Stimulated activated memory B cell treated with anti-CD40 and anti-IgM and Interleukin-4, amounts not matched to agents 10 μg/mL and 1 μg/mL and 100 μg/mL, for 72 hours (primary cell): ENCODE data around the gene MAP2K5.
A peak's percentile ranks its signal among the peaks of the same experiment; 100 is the strongest.

ENCODE experiments used
- ATAC-seq: fragments of 150-1000 bp; cut with Tn5 transposase; 2 replicates; pipeline ENCODE4 v1.10.0; 2021
- H3K27ac Mint-ChIP-seq: one replicate; pipeline ENCODE4 v1.8.0; 2022; ENCODE audit warnings: mild to moderate bottlenecking, mixed read lengths
- H3K27me3 Mint-ChIP-seq: one replicate; pipeline ENCODE4 v1.8.0; 2022; ENCODE audit warnings: mixed read lengths
- H3K36me3 Mint-ChIP-seq: one replicate; pipeline ENCODE4 v1.8.0; 2022; ENCODE audit warnings: mixed read lengths
- H3K4me1 Mint-ChIP-seq: one replicate; pipeline ENCODE4 v1.8.0; 2022; ENCODE audit warnings: mixed read lengths
- H3K4me3 Mint-ChIP-seq: one replicate; pipeline ENCODE4 v1.8.0; 2022; ENCODE audit warnings: mild to moderate bottlenecking, moderate library complexity, mixed read lengths
- H3K9me3 Mint-ChIP-seq: one replicate; pipeline ENCODE4 v1.8.0; 2022; ENCODE audit warnings: mixed read lengths

MAP2K5 gene

DNA sequence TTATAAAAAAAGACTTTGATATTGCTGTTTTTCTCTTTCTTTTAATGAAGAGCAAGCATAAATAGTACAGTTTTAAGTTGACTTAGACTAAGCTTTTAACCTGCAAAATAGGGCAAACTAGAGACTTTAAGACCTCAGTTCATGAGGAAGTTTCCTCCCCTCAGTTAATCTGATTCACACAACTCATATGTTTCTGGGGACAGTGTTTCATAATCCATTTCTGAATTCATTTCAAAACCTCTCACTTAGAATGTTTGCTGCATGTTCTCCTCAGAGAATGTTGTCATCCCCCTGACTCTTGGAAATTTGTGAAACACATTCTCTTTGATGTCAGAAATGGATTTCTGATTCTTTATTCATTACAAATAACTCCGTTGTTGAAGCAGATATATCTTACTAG is 203.5 kb downstream of the MAP2K5 start:
- Mint-ChIP-seq H3K4me1 (peaks cover 6% of the 10 kb centered on the region), H3K27me3 (no peaks in the 10 kb centered on the region), H3K4me3 (no peak overlapping the region), H3K27ac (no peak overlapping the region), H3K9me3 (no peaks in the 10 kb centered on the region), H3K36me3 (peaks cover 17% of the 10 kb centered on the region)
- no peak for ATAC-seq

DNA sequence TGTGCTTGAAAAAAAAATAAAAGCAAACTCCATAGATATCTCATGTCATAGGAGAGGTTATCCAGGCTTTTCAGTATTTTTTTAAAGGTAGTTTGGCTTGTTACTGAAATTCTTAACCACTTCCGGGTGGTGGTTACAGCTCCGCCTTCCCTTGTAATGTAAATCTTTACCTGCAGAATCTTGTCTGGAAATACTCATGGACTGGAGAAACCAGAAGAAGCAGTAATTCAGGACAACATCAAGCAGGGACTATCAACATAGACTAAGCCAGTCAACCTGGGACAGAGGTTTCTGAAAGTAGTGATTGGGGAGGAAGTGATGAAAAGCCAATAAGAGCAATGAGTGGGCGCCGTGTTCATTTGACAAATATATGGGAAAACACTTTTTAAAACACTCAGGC is 203.9 kb downstream of the MAP2K5 start:
- Mint-ChIP-seq H3K27ac (no peak overlapping the region), H3K4me3 (no peak overlapping the region), H3K4me1 (peaks cover 2% of the 10 kb centered on the region)

DNA sequence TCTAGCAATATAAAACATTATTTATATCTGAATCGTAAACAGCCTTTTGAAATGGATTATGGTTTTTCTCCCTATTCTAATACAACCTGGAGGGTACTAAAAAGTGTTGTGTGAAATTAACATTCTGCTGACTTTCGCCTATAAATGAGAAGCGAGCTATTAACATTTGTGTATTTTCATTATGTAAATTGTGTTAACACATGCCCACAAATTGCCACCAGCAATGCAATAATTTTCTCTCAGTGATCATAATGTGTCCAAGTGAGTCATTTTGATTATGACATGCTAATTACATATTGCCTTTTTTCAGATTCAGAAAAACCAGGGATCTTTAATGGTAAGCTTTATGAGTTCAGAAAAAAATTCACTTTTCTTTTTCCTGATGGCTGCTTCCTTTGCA is 205.4 kb downstream of the MAP2K5 start:
- no peaks in the 10 kb centered on the region for H3K27me3 Mint-ChIP-seq
- H3K9me3 Mint-ChIP-seq, result no peaks in the 10 kb centered on the region
- H3K4me3 Mint-ChIP-seq, result no peak overlapping the region
- no peaks in the 10 kb centered on the region for H3K4me1 Mint-ChIP-seq
- peaks cover 12% of the 10 kb centered on the region for H3K36me3 Mint-ChIP-seq
- no peak for ATAC-seq
- no peak overlapping the region for H3K27ac Mint-ChIP-seq

More for the DNA sequence above, 203.9 kb downstream of the MAP2K5 start:
- ATAC-seq, result no peak
- Mint-ChIP-seq H3K9me3 (no peaks in the 10 kb centered on the region), H3K36me3 (peaks cover 14% of the 10 kb centered on the region), H3K27me3 (no peaks in the 10 kb centered on the region)

DNA sequence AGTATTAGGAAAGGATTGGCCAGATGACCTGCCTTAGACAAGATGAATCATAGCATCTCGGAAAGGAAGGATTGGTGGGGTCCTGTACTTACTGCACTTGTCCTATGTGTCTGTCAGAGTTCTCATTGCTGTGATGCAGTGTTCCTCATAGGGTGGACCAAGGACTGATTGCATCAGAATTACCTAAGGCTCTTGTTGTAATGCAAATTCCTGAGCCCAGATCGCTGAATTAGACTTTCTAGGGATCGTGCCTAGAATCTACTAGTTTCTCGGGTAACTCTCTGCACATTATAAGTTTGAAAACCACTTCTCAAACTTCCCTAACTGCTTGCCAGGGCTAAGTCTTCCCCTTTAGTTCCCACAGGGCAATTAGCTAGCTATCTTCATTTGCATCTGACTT is 207.9 kb downstream of the MAP2K5 start:
- no peaks in the 10 kb centered on the region for H3K27me3 Mint-ChIP-seq
- H3K36me3 Mint-ChIP-seq, result peaks cover 35% of the 10 kb centered on the region
- H3K27ac Mint-ChIP-seq, result no peak overlapping the region
- H3K4me3 Mint-ChIP-seq, result no peak overlapping the region
- no peak for ATAC-seq
- no peaks in the 10 kb centered on the region for H3K4me1 Mint-ChIP-seq
- no peaks in the 10 kb centered on the region for H3K9me3 Mint-ChIP-seq

DNA sequence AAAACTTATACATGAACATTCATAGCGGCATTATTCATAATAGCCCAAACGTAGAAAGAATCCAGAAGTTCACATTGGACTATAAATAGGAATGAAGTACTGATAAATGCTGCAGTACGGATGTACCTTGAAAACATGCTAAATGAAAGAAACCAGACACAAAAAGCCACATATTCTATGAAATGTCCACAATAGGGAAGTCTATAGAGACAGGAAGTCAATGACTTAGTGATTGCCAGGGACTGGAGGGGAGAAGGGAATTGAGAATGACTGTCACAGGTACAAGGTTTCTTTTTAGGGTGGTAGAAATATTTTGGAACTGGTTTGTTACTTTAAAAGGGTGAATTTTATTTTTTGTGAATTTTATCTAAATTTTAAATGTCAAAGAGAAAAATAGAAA is 211.4 kb downstream of the MAP2K5 start:
- no peak for ATAC-seq
- Mint-ChIP-seq H3K27ac (no peak overlapping the region), H3K9me3 (no peaks in the 10 kb centered on the region), H3K4me1 (peaks cover 17% of the 10 kb centered on the region), H3K27me3 (no peaks in the 10 kb centered on the region), H3K4me3 (no peak overlapping the region), H3K36me3 (peaks cover 34% of the 10 kb centered on the region)

DNA sequence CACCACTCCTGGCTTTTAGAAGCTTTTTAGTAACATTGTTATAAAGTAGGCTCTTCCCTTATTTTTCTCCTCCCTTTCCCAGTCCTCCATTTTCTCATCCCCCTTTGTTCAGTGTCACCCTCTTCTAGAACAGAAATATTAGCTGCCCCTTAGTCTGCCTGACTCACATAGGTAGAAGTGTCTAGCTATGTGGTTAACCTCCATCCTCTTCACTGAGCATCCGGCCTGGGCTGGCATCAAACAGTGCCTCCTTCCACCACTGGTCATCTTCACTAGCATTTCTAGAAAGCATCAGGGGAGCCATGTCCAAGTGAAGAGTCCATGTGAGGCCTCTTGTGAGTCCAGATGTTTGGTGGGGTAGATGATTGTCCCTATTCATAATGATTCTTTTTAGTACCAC is 212.8 kb downstream of the MAP2K5 start:
- Mint-ChIP-seq H3K4me3 (no peak overlapping the region), H3K9me3 (no peaks in the 10 kb centered on the region), H3K27me3 (no peaks in the 10 kb centered on the region), H3K36me3 (peaks cover 34% of the 10 kb centered on the region), H3K27ac (no peak overlapping the region), H3K4me1 (peaks cover 18% of the 10 kb centered on the region)
- no peak for ATAC-seq

DNA sequence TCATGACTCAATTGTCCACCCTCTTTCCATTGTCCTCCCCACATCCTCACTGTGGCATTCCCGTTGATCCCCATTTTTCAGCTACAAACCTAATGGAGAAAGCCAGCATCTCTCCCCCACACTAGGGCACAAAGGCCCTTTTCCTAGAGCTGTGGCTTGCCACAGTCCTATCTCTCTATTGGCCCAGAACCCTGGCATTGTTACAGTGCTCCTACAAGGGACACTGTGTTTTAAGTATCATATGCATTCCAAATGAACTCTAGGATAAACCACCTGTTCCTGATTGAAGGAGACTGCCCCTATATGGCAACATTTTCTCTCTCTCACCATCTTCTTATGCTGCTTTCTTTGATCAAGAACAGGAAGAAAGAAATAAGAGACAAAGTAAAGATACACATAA is 213.4 kb downstream of the MAP2K5 start:
- H3K4me1 Mint-ChIP-seq, result peaks cover 19% of the 10 kb centered on the region
- no peak overlapping the region for H3K27ac Mint-ChIP-seq

DNA sequence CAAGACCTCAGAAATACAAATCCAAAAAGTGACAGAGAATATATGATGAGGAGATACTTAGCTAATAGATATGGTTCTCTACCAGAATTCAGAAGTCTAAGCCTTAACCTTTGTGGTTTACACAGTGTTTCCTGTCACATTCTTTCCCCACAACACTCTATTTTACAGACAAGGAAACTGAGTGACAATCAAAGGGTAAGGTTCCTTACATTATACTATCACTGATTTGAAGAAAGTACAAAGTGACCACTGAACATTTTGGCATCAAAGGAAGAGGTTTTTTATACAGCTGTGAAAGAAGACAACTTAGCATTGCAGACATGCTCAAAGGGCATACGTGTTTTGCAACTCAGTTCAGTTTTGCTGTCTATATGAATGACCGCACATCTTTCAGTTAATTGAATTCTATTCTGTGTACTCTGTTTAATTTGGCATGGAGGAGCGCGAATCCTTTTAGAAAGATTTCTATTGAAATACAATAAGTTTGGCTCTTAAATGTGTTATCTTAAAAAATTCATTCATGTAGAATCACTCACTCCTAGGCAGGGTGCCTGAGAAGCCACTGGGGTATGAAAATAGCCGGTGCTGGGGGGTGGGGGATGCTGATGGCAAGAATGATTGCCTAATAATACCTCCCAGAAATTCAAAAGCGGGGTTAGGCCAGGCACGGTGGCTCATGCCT is 216.3 kb downstream of the MAP2K5 start:
- Mint-ChIP-seq H3K4me1 (peaks cover 42% of the 10 kb centered on the region), H3K27me3 (no peaks in the 10 kb centered on the region), H3K9me3 (no peaks in the 10 kb centered on the region), H3K27ac (no peak overlapping the region), H3K4me3 (no peak overlapping the region), H3K36me3 (peaks cover 24% of the 10 kb centered on the region)
- no peak for ATAC-seq

More for the DNA sequence above, 213.4 kb downstream of the MAP2K5 start:
- peaks cover 30% of the 10 kb centered on the region for H3K36me3 Mint-ChIP-seq
- no peak for ATAC-seq
- H3K4me3 Mint-ChIP-seq, result no peak overlapping the region
- no peaks in the 10 kb centered on the region for H3K27me3 Mint-ChIP-seq
- H3K9me3 Mint-ChIP-seq, result no peaks in the 10 kb centered on the region

DNA sequence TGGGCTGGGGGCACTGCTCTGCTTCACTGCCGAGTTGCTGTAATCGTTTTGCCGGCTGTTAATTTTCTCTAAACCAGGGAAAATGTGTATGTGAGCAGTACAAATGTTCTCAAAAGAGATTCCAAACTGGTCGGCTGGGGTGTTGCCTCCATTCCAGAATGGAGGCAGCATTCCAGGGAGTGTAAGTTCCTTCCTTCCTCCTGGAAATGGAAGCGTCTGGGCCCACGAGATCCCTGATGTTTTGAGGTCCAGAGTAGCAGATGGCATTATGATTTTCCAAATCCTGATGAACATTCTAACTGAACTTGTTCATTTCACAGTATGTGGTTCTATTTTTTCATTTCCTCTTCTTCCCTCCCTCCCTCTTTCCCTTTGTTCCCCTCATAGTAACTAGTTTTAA is 218.4 kb downstream of the MAP2K5 start:
- Mint-ChIP-seq H3K4me1 (peaks cover 41% of the 10 kb centered on the region), H3K27me3 (no peaks in the 10 kb centered on the region), H3K9me3 (no peaks in the 10 kb centered on the region), H3K36me3 (peaks cover 12% of the 10 kb centered on the region), H3K4me3 (no peak overlapping the region), H3K27ac (peak overlapping the region; percentile 22)
- ATAC-seq, result no peak

DNA sequence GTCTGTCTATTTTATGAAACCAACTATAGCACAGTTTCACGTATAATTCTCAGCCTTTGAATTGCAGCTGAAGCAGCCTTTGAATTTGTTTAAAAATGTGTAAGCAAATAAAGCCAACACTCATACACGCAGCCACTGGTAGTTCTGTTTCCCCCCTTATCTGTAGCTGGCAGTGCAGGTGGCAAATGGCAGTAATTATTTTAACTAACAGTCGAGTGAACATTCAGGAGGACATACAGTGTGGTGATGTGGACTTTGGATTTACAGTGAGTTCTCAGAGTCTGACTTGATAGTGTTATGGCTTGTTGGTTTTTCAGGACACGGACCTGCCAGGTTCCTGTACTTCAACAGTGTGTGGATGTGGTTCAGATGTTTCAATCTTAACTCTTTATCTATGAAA is 218.8 kb downstream of the MAP2K5 start:
- Mint-ChIP-seq H3K9me3 (no peaks in the 10 kb centered on the region), H3K27ac (peak overlapping the region; percentile 22), H3K27me3 (no peaks in the 10 kb centered on the region), H3K4me3 (no peak overlapping the region), H3K36me3 (peaks cover 10% of the 10 kb centered on the region), H3K4me1 (peaks cover 43% of the 10 kb centered on the region)
- ATAC-seq, result no peak

DNA sequence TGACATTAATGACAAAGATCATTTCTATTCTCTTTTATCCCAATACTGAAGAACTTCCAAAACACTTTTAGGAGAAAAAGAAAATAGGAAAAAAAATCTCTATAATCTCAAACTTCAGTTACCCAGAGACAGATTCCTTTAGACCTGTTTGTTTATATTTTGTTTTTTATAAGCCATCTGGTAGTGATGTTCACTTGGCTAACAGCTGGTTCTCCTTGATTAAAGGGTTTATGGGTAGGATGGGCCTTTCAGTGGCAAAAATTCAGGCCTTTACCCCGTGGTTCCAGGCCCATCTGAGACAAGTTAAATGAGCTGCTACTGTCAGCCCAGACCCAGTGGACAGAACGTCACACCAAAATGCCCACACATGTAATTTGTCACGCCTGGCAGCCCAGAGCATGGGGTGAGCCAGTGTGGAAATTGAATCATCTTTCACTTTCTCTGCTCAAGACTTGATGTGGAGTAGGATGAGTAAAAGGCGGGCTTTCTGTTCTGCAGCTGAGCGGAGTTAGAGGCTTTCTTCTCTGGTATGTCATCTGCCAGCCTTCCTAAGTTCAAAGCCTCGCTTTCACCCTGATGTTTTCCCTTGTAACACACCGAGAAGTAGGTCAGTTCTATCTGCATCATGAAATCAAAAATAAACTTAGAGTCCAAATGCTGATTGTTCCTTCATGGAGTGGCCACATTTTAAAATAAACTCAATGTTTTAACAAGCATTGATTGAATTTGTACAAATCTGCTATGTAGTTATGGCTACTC is 220.3 kb downstream of the MAP2K5 start:
- peaks cover 10% of the 10 kb centered on the region for H3K36me3 Mint-ChIP-seq
- no peaks in the 10 kb centered on the region for H3K9me3 Mint-ChIP-seq
- no peak overlapping the region for H3K4me3 Mint-ChIP-seq
- peak; percentile 93 for ATAC-seq
- peak overlapping the region; percentile 62 for H3K27ac Mint-ChIP-seq
- peaks cover 56% of the 10 kb centered on the region for H3K4me1 Mint-ChIP-seq
- H3K27me3 Mint-ChIP-seq, result no peaks in the 10 kb centered on the region

DNA sequence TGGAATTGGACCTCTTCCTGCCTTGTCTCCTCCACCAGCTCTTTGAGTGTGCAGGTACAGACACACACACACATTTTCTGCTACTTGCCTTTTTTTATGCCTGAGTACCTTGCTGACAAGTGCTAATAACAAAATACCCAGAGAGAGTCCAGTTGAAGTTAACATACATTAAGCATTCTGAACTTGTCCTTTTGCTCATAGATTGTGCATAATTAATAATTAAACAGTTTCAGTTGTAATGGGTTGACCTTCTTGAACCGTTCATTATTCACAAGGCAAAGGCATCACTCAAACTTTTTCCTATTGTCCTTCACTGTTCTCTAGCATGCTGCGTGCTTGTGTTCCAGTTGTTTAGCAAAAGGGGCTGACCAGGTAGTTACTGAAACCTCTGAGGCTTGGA is 223.2 kb downstream of the MAP2K5 start:
- Mint-ChIP-seq H3K27ac (no peak overlapping the region), H3K27me3 (no peaks in the 10 kb centered on the region)

DNA sequence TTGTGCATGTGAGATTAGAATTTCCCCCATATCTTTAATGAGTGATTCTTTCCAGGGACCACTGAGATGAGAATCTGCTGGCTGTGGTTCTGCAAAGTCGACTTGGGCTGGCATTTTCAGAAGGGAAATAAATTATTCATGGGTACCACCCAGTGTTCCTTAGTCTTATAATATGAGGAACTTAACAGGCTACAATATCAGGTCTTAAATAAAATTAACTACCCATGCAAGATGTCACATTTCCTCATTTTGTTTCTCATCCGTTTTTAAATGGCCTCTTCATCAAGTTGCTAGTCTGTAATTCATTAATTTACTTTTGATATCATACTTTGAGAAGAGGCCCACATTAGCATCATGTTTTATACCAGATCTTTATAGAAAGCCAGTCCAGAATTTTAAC is 224.5 kb downstream of the MAP2K5 start:
- Mint-ChIP-seq H3K9me3 (no peaks in the 10 kb centered on the region), H3K4me3 (no peak overlapping the region), H3K27ac (no peak overlapping the region), H3K27me3 (no peaks in the 10 kb centered on the region), H3K36me3 (peaks cover 13% of the 10 kb centered on the region), H3K4me1 (peaks cover 37% of the 10 kb centered on the region)
- no peak for ATAC-seq

More for the DNA sequence above, 223.2 kb downstream of the MAP2K5 start:
- H3K4me1 Mint-ChIP-seq, result peaks cover 48% of the 10 kb centered on the region
- no peaks in the 10 kb centered on the region for H3K9me3 Mint-ChIP-seq
- ATAC-seq, result no peak
- H3K4me3 Mint-ChIP-seq, result no peak overlapping the region
- H3K36me3 Mint-ChIP-seq, result peaks cover 15% of the 10 kb centered on the region

DNA sequence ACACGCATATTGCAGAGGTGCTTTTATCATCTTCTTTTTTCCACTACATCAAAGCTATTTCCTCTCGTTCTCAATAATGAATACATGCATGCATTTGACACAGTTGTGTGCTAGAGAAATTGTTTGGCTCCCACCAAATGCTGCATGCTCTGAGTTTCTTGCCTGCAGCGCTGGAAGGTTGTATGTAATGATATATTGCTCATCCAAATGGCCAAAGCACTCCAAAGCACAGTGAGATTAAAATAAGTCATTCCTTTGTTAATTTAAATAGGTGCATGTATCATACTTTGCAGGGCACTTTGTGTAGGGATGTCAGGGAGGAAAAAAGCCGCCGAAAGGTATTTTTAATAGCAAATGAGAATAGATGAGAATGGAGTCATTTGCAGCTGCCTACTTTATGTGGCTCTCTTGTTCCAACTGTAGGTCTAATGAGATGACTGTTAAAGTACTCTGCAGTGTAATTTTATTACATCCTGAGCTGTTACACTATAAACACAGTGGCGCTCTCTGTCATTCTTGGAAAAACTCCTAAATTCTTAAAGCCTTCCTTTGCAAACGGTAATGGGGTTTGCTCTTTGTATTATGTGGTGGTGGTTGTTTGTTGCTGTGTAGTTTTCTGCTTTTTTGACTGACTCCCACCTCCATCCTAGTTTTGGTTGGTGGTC is 225.9 kb downstream of the MAP2K5 start:
- no peaks in the 10 kb centered on the region for H3K27me3 Mint-ChIP-seq
- no peak overlapping the region for H3K27ac Mint-ChIP-seq
- H3K36me3 Mint-ChIP-seq, result peaks cover 11% of the 10 kb centered on the region
- H3K4me1 Mint-ChIP-seq, result peaks cover 23% of the 10 kb centered on the region
- no peak overlapping the region for H3K4me3 Mint-ChIP-seq
- H3K9me3 Mint-ChIP-seq, result no peaks in the 10 kb centered on the region
- no peak for ATAC-seq

DNA sequence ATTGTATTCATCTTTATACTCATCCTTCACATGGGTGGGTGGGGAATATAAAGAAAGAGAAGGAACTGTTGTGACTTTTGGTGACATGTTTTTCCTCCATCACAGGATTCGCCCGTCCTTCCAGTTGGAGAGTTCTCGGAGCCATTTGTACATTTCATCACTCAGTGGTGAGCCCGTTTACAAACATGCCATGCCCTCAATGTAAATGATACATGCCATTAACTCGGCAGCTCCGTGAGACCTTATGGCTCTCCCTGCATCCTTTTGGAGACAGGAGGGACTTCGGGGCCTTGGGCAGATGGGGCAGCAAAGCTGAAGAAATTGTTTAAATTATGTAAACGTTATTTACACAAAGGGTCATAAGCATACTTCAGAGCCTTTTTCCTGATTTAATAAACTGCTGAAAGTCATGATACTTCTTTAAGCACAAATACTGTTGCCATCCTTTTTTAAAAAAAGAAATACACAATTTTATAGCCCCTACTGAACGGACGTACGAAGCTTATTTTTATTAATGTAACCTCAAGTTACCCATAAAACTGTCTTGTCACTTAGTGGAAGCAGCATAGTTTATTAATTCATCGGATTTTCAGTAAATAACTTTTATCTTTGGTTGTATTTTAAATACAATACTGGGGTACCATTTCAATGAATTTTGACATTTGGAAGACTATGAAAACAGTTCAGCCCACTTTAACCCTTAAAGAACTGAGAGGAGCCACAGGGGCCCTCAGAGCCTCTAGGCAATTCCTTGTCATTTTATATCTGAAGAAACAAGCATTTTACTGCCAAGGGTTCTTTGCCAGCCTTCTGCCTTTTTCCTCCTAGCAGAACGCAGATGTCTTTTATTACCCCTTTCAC is 227.2 kb downstream of the MAP2K5 start:
- Mint-ChIP-seq H3K27me3 (no peaks in the 10 kb centered on the region), H3K36me3 (peaks cover 9% of the 10 kb centered on the region), H3K27ac (no peak overlapping the region), H3K9me3 (no peaks in the 10 kb centered on the region), H3K4me1 (peaks cover 23% of the 10 kb centered on the region), H3K4me3 (no peak overlapping the region)
- ATAC-seq, result no peak
